Prostate gland (tissue), 1 donor: ENCODE data around the gene SAFB.

Experiments used
- POLR2A ChIP-seq: fragments of 450-650 bp; IDR thresholded peaks from one replicate; pipeline ENCODE4 v1.6.1; 2016; ENCODE audit warnings: antibody characterized with exemption, mild to moderate bottlenecking
- POLR2AphosphoS5 ChIP-seq: sonication (generic); formaldehyde crosslinking; IDR thresholded peaks from one replicate; pipeline ENCODE4 v1.6.1; 2017; ENCODE audit warnings: antibody characterized with exemption

GRCh38 chr19:5579286-5579685, 43.6 kb upstream of the SAFB start:
- TF ChIP-seq POLR2A (no peak), POLR2AphosphoS5 (no peak)
